GM12801 (cell line): ENCODE measurements around the gene ALOX5.

Experiments
- CTCF ChIP-seq: IDR thresholded peaks from one replicate; pipeline ENCODE4 v1.5.1; 2011; ENCODE audit warnings: control low read depth; ENCODE audit not compliant: insufficient read length; ENCODE audit errors: extremely low read depth

Gene ALOX5

GRCh38 chr10:45471531-45472310 lies 97.7 kb downstream of the ALOX5 start:
- no peak for TF ChIP-seq CTCF

- no peak for TF ChIP-seq CTCF
These were observed 99.1 kb downstream of the ALOX5 start for GRCh38 chr10:45473126-45473525.

GRCh38 chr10:45476559-45476958 lies 102.5 kb downstream of the ALOX5 start:
- no peak for TF ChIP-seq CTCF

- no peak for TF ChIP-seq CTCF
These were observed 106.3 kb downstream of the ALOX5 start for GRCh38 chr10:45480294-45480693.

- no peak for TF ChIP-seq CTCF
These were observed 109.0 kb downstream of the ALOX5 start for GRCh38 chr10:45483002-45483401.

GRCh38 chr10:45487735-45488134 lies 113.7 kb downstream of the ALOX5 start:
- no peak for TF ChIP-seq CTCF

- no peak for TF ChIP-seq CTCF
These were observed 114.3 kb downstream of the ALOX5 start for GRCh38 chr10:45488365-45488764.
